Measurements from ENCODE around the gene PPP1R17.

The PPP1R17 gene

DNA sequence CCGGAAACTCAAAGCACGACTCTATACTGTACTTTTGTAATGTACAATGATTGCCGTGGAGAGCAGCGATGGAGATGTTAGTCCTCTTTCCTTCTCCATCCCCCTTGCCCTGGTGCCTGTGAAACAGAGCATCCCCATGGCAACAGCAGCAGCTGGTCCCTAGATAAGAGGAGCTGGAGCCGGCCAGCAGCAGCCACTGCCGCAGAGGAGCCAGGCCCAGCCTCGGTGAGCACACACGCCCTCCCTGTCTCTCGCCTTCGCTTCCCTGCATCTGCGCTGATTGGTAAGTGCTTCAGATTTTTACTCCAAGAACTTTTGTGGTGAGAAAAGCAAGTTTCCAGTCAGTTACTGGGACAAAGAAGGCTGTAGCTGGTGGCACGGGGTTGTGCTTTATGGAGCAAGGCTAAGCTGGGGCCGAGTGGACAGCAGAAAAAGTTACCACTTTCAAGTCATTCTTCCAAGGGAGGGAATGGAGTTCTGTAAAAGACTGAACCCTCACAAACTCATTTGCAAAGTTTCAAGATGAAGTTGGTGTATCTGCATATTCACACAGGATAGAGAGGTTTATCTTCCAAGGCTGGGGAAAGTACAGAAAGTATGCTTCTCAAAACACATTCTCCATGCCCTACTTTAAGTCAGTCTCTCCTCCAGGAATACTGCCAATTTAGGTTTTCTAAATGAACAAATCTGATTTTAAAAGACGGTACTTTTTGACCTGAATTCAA, at the start of gene PPP1R17:
TSS of gene PPP1R17 (plus strand) at position 192 of the 725 bp plus-strand sequence. CDS start 5,227 bp downstream, outside the sequence.
- no peak for DNase-seq (ENCODE audit: low read depth)

DNA sequence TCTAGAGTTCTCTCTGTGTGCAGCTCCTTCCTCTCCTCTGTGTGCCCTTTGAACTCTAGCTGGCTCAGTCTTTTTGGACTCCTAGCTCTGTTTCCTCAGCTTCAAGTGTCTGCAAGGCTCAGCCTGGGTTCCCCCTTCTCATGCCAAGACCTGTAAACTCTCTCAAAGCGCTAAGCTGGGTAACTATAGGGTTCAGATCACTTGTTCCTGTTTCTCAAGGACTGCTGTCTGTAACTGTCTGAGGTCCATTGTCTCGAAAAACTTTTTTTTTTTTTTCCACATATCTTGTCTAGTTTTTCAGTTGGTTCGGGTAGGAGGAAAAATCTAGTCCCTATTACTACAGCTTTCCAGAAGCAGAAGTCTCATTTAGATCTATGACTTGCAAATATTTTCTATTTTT, 46.6 kb upstream of the PPP1R17 start:
- DNase-seq (ENCODE audit: low read depth) = no peak

DNA sequence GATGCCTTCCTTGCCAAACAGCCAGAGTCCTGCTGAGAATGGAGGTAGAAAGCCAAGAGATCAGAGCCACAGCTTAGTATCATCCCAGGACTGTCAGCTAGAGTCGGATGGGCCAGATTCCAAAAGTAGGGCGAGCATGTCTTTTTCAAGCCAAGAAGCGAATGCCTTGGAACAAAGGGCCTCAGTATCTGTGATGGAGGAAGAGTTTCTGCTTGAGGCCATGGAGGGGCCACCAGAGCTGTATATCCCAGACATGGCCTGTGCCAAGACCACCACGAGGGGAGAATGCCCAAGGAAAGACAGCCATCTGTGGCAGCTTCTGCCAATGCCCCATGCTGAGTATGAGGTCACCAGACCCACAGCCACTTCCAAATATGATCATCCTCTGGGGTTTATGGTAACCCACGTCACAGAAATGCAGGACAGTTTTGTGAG, 44.3 kb upstream of the PPP1R17 start:
- no peak for DNase-seq (ENCODE audit: low read depth)

DNA sequence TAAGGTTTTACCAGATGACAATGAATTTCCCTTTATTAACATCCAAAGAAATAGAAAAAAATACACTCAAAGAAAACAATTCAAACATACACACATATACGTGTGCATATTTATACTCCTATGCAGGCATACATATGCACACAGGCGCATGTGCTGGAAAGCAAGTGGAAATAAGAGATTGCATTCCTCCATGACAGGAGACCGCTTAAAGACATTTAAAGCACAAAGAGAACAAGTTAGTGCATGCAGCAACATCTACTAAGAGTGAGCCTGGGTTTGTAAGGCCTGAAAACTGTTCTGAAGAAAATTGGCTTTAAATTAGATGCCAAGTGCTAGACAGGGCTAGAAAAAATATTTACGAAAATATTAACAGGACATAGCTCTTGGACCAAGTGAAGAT, 40.1 kb upstream of the PPP1R17 start:
- DNase-seq (ENCODE audit: low read depth) = no peak

DNA sequence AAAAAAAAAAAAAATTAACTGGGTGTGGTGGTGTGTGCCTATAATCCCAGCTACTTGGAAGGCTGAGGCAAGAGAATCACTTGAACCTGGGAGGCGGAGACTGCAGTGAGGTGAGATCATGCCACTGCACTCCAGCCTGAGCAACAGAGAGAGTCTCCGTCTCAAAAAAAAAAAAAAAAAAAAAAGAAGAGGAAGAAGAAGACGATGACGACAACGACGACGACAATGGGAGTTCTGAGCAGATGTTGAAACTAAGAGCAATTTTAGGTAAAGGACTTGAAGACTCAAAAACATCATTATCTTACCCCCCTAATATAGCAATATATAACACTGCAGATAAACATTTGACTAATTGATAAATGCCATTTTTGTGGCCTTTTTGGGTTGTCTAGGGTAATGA, 39.5 kb upstream of the PPP1R17 start:
- no peak for DNase-seq (ENCODE audit: low read depth)

DNA sequence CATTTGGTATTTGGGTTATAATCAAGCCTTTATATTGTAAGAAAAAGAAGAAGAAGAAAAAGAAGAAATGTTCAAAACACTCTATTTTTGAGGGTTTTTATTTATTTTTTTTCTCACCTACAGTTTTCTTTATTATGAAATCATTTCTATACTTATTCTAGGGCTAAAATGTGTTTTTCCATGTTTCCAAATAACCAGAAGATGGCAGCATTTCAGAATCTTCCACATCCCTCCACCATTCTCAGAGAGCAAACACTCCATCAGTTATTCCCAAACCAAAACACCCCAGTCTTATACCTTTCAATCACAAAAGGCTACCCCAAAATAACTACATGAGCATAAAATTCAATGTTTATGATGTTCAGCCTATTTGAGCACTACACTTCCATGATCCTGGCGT, 38.7 kb upstream of the PPP1R17 start:
- DNase-seq (ENCODE audit: low read depth) = no peak

DNA sequence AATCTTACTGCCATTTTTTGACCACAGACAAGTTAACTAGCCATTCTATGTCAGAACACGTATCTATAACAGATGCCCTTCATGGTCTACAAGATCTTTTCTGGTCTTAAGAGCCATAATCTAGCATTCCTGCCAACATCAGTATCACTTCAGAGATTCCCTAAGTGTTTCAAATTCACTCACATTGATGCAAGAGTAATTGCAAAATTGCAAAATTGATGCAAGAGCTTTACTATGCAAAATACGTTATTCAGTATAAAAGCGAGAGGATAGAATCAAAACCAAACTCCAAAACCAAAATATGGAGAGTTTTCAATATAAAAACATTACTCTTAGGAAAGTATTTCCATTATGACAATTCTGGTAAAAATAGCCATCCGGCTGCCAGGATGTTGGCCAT, 38.1 kb upstream of the PPP1R17 start:
- DNase-seq (ENCODE audit: low read depth) = no peak

DNA sequence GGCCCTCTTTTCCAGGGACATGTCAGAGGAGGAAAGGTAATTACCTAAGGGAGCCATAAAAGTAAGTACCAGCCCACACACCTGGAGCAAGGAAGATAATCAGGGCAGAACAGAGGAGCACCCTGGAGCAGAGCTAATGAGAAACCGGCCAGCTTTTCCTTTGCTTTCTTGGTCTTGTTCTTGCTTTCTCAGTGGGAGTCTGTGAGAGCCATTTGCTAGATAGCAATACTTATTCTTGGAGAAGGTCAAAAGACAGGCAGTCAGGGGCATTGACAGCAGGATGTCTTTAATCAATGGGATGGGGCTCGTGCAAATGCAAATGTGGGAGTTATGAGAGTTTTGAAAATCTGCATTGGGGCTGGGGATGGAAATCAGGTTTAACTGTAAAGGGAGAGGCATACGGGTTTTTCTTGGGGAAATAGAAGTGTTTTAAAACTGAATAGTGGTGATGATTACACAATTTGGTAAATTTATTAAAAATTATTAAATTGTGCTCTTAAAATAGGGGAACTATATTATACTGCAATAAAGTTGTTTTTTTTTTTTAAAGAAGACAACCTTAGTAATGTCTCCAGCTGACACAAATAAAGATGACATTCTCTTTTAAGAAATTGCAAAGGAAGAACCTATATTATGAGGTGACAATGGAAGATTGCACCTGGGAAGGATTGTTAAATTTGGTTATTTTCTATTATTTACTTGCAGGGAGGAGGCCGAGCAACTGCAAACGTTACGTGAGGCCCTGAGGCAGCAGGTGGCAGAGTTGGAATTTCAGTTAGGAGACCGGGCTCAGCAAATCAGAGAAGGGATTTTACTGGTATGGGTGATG, 35.6 kb upstream of the PPP1R17 start:
- DNase-seq (ENCODE audit: low read depth) = no peak

DNA sequence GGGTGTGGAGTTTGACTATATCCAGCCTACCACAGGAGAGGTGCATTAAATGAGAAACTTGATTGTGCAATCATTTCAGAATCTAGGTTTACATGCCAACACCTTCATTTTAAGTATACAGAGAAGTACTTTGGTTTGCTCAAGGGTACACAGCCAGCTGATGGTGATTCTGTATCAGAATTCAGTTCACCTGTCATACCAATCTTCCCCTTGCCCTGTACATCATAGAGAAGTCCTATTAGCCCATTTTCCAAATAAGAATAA, 35.0 kb upstream of the PPP1R17 start:
- no peak for DNase-seq (ENCODE audit: low read depth)

DNA sequence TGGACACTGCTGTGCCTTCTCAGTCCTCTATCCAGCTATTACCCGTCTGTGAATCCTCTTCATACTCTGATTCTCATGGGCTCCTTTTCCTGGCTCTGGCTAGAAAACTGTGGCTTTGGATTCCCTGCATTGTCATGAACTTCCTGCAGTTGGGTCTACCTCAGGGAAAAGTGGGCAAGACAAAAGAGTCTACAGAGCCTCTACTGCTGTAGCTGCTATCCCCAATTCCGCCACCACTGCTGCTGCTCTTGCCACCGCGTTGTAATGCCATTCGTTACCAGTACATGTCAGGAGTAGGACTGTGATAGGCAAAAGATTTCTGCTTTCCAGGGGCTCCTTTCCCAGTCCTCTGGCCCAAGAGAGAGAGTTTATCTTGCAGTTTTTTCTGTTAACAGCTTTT, 23.9 kb upstream of the PPP1R17 start:
- DNase-seq (ENCODE audit: low read depth) = no peak

DNA sequence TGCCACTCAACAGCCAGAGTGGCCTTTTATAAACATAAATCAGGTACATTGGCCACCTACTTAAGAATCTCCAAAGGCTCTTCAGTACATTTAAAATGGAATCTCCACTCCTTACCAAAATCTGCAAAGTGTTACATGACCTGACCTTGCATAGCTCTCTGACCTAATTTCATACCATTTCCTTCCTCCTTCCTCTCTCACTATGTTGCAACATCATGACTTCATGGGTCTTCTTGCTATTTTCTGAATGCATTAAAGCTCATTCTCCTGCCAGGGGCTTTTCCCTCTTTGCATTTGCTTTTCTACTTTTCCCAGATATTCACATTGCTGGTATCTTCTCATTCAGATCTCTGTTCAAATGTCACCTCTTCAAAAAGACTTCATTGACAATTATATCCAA, 22.1 kb upstream of the PPP1R17 start:
- no peak for DNase-seq (ENCODE audit: low read depth)

DNA sequence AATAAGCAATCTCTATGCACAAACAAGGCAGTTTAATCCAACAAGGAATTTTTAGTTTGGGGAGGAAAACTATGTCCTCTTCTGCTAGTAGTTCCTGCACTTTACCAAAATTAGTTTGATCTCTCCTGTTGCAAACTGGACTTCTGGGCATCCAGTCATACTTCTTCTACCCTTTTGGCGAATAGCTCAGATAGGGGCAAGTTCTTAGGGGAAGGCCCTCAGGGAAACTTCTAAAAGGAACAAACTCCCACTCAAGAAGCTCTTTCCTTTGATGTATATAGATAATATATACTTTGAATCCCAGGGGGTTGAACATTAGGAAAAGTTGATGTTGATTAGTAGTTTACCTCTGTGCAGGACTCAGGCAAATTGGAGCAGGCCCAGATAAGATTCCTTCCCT, 21.5 kb upstream of the PPP1R17 start:
- DNase-seq (ENCODE audit: low read depth) = no peak

DNA sequence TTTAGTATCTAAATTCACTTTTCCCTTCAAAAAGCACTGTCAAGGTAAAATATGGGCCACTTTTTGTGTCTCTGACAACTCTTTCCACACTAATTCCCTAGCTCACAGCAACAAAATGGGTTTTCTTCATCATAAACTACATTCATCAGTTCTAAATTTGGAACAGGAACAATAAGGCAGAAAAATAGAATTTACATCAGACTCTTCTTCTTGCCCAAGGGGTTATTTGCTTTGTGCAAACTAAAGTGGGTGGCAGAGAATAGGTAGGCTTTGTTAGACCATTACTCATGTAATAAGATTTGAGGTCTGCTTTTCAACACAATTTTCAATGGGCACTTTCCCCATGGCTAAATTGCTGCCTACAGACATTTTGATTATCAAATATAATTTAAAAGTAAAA, 17.6 kb upstream of the PPP1R17 start:
- DNase-seq (ENCODE audit: low read depth) = no peak

DNA sequence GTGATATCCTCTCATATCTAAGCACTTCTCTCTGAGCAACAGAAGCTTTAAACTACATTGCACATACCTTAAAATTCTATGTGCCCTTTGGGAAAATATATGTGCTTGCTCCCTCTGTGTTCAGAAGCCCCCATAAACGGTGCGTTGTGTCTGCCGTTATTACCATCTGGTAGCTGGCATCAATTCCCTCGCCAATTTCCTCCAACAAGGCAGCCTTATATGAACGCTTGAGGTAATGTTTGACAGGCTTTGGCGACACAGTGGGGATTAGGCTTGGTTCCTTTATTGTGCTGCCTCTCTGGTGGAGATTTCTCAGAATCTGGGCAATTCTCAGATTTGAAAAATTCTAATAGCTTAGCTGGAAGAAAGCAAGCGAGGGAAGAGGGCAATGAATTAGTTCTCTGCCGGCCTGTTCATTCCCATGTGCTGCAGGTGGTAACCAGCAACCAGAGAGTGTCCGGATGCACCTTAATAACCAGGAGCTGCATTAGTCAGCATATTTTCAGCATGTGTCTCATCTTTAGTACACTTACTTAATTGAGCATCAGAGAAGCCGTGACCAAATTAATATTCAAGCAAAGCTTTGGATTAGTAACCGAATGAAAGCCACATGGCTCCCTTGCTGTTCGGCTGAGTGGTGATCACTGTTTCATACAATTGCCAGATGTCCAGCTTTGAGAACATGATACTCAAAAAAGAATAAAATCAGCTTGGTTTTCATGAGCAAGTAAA, 7.3 kb upstream of the PPP1R17 start:
- DNase-seq (ENCODE audit: low read depth) = no peak

DNA sequence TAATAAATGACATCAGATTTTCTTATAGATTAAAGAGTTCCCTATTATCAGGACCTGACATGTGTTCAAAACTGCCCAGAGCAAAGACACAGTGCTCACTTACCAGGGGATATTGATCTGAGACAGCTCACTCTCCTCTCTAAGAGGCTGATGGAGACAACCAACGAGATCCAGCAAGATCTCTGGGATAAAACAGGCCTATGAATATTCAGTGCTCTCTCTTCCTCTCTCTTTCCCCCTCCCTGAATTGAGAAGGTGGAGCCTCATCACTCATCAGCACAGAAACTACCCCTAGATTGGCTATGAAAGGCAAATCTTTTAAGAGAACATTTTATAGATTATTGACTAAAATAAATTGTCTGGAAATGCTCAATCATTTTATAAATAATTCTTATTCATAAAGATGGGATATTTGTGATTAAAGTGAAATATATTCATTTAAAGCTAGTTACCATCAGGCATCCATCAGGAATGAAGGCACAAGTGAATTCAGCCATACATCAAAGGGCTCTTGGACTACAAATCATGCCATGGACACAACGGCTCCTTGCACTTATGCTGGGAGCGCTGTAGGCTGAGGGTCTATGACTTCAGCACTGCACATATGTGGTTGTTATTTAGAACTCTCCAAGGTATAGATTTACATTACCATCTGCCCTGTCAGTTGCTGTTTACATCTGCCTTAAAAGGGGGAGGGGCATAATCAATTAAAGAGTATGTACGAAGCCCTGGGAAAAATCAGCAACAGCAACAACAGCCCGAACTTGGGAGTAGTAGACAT, 3.4 kb upstream of the PPP1R17 start:
- no peak for DNase-seq (ENCODE audit: low read depth)

DNA sequence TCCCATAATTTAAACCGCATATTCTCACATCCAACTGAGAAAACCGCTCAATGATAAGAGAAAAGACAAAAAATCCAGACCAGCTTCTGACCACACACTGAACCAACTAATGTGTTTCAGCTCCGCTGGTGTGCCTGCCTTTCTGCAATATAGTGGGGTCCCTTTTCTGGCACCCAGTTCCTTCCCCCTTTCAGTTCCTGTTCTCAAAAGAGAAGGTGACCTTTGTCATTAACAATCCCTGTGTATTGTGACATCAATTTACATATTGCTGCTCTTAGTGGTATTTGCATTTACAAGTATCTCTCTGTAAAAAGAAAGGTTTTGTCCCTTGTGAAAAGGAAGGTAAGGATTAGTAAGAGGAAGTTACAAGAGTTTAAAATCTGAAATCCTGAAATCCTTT, 1.4 kb downstream of the PPP1R17 start:
- no peak for DNase-seq (ENCODE audit: low read depth)

DNA sequence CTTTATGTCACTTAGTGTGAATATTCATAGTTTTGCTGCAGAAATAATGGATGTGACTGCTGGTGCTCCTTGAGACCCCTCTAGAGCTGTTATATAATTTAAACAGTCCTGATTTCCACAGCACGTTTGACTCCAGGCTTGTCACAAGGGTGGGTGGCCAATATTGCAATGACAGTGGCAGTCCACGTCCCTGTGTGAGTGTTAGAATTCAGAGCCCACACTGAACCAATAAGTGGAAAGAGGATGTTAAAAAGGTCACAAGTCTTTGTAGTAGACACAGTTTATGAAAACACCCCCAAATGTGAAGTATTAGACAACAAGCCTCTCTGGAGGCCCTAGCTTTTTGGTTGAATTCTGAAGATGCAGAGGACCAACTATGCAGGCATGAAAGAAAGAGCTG, 2.0 kb downstream of the PPP1R17 start:
- no peak for DNase-seq (ENCODE audit: low read depth)

DNA sequence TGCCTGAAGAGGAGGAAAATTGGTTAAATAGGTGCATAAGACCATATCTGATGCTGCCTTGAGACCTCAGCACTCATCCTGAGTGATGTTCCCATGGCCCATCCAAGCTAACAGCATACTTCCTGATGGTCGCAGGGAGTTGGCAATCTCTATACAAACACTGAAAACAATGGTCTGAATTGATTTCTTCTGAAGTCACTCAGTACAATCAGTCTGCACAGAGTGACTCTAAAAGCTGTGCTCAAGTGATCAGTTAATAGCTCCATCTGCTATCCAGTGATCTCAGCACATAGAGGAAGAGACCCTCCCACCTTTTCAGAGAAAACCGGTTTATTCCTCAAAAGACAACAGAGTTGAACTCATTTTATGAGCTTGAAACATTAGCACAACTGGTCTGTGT, 3.9 kb downstream of the PPP1R17 start:
- DNase-seq (ENCODE audit: low read depth) = no peak

DNA sequence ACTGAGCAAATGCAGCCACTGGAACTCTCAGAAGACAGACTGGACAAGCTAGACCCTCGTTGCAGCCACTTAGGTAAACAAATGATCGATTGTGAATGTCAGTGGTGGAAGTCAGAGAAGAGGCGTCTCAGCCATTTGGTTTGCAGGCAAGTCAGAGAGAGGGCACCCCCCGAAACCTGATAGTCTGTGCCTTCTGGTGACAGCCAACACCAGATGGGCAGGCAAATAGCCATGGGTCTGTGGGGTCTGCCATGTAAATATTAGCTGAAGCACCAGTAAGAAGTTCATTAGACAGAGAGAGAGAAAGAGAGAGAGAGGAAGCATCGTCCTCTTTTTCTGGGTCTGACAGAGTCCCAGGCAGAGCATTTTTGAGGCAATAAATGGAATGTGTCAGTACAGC, 5.4 kb downstream of the PPP1R17 start:
- DNase-seq (ENCODE audit: low read depth) = no peak

DNA sequence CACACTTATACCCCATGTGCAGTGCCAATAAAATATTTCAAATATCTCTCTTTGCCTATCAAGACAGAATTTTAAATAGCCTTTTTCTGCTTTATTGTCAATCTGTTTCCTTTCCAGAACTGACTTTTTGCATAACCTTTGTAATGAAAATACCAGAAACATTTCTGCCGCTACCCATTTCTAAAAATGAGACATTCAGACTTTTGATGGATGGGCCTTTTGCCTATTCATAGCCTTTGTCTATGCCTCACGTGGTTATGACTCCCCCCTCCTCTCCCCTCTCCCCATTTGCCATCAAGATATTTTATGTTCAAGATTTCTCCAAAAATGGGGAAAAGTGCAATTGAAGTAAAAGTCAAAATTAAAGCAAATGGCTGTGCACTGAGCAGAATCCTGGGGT, 5.9 kb downstream of the PPP1R17 start:
- DNase-seq (ENCODE audit: low read depth) = no peak

DNA sequence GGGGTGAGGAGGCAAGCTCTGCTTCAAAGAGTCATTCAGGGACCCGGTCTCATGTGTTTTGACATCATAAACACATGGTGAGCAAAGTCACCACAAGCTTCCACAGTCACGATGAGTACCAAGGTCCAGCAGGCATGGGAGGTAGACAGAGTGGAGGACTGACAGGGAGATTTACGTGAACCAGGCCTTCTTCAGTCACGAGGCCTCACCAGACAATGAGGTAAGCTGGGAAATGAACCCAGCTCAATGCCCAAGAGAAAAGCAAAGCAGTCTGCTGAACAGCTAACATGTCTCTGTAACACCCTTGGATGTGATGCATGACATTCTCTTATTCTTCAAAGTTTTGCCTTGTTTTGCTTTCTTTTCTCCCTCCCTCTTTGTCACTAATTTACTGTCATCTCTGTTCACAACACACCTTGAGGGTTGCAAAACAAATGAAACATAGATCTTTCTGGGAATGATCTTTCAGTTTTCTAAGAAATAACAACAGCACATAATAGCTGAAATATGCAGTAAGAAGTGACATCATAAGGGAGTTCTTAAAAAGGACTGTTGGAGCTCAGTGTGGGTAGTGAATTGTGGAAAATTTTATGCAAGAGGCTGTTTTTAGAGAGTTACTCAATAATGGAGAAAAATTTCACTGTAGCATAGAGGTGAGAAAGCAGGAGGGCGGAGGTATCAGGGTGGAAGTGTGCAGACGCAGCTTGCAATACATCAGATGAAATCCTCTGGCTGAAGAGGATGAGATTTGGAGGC, 9.0 kb downstream of the PPP1R17 start:
- no peak for DNase-seq (ENCODE audit: low read depth)

DNA sequence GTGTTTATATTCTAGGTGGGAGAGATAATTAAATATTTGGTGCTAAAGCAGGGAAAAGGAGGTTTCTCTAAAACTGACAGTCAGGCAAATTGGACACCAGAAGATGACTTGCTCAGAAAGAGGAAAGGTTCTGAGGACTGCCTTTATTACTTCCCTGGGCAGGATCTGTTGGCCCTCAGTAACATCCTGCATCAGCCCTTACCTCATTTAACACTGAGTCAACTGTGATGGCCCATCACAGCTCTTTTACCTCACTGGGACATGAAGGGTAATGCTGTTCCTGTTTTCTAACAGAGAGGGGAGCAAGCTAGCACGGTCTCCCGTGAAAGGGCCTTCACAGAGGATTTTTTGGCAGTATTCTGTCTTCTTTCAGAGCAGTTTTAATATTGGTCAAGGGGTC, 12.0 kb downstream of the PPP1R17 start:
- no peak for DNase-seq (ENCODE audit: low read depth)

All from activated T-cell treated with anti-CD3 and anti-CD28 coated beads for 48 hours (primary cell).